BE2C (cell line): Measurements from ENCODE around the gene LNPK.

Source experiments
- DNase-seq: peaks from one replicate; pipeline ENCODE4 v3.0.0-alpha.2; 2020
- H3K27me3 ChIP-seq: fragments of 250-450 bp; sonication (Bioruptor Pico); 2 replicates; pipeline ENCODE4 v1.5.1; 2020; ENCODE audit warnings: mild to moderate bottlenecking
- H3K36me3 ChIP-seq: fragments of 250-450 bp; sonication (Bioruptor Pico); 2 replicates; pipeline ENCODE4 v1.5.1; 2020; ENCODE audit warnings: mild to moderate bottlenecking
- H3K4me1 ChIP-seq: fragments of 250-450 bp; sonication (Bioruptor Pico); 2 replicates; pipeline ENCODE4 v1.5.1; 2020
- H3K4me3 ChIP-seq: 2 replicates; pipeline ENCODE4 v1.5.1; 2011; ENCODE audit warnings: low read depth, low read length
- H3K9me3 ChIP-seq: fragments of 250-450 bp; sonication (Bioruptor Pico); 2 replicates; pipeline ENCODE4 v1.5.1; 2020
- CTCF ChIP-seq: IDR thresholded peaks from 2 replicates; pipeline ENCODE4 v1.5.1; 2012; ENCODE audit warnings: mild to moderate bottlenecking, low read depth, low read length

LNPK gene

GRCh38 chr2:175984846-175985245 lies 17.2 kb downstream of the LNPK start:
- Histone ChIP-seq H3K4me1 (no peaks in the 10 kb centered on the region), H3K36me3 (no peaks in the 10 kb centered on the region; the same call in 1 of the 2 replicates), H3K9me3 (no peaks in the 10 kb centered on the region), H3K4me3 (no peak overlapping the region), H3K27me3 (no peaks in the 10 kb centered on the region)
- no peak for TF ChIP-seq CTCF
- DNase-seq = no peak

- no peaks in the 10 kb centered on the region for H3K4me1 ChIP-seq
- H3K27me3 ChIP-seq = no peaks in the 10 kb centered on the region
- no peak for DNase-seq
- no peaks in the 10 kb centered on the region for H3K9me3 ChIP-seq
- H3K36me3 ChIP-seq = no peaks in the 10 kb centered on the region; the same call in 1 of the 2 replicates
- TF ChIP-seq CTCF = no peak
- no peak overlapping the region for H3K4me3 ChIP-seq
These were observed 20.5 kb downstream of the LNPK start for GRCh38 chr2:175981551-175981950.

- Histone ChIP-seq H3K4me3 (no peak overlapping the region), H3K36me3 (no peaks in the 10 kb centered on the region; the same call in 1 of the 2 replicates), H3K4me1 (no peaks in the 10 kb centered on the region), H3K9me3 (no peaks in the 10 kb centered on the region), H3K27me3 (no peaks in the 10 kb centered on the region)
- no peak for DNase-seq
- no peak for TF ChIP-seq CTCF
These were observed 25.5 kb downstream of the LNPK start for GRCh38 chr2:175976391-175977157.

- no peaks in the 10 kb centered on the region for H3K4me1 ChIP-seq
- H3K36me3 ChIP-seq = no peaks in the 10 kb centered on the region; the same call in 1 of the 2 replicates
- H3K27me3 ChIP-seq = no peaks in the 10 kb centered on the region
- no peak for TF ChIP-seq CTCF
- no peaks in the 10 kb centered on the region for H3K9me3 ChIP-seq
- DNase-seq = no peak
- no peak overlapping the region for H3K4me3 ChIP-seq
These were observed 28.7 kb downstream of the LNPK start for GRCh38 chr2:175973373-175973772.

- TF ChIP-seq CTCF = no peak
- H3K27me3 ChIP-seq = no peaks in the 10 kb centered on the region
- H3K4me3 ChIP-seq = no peak overlapping the region
- H3K36me3 ChIP-seq = no peaks in the 10 kb centered on the region
- H3K4me1 ChIP-seq = no peaks in the 10 kb centered on the region
- H3K9me3 ChIP-seq = no peaks in the 10 kb centered on the region
- DNase-seq = no peak
These were observed 35.2 kb downstream of the LNPK start for GRCh38 chr2:175966839-175967238.

- no peaks in the 10 kb centered on the region for H3K9me3 ChIP-seq
- no peak for TF ChIP-seq CTCF
These were observed 36.3 kb downstream of the LNPK start for GRCh38 chr2:175965773-175966172.

More at GRCh38 chr2:175965773-175966172, 36.3 kb downstream of the LNPK start:
- no peak for DNase-seq
- Histone ChIP-seq H3K36me3 (no peaks in the 10 kb centered on the region), H3K4me1 (no peaks in the 10 kb centered on the region), H3K4me3 (no peak overlapping the region), H3K27me3 (no peaks in the 10 kb centered on the region)
